HG03064 (cell line): ENCODE results near the gene OPCML.
"Not testable (repeated sequence)": the region's sequence is repeated elsewhere in the genome, so short reads cannot be mapped to it uniquely, and the experiment has no call there.

Experiments
- ATAC-seq: cut with Tn5 transposase; IDR thresholded peaks from one replicate; pipeline ENCODE4 v1.9.1; 2021; ENCODE audit warnings: low read depth; ENCODE audit not compliant: unreplicated experiment

Gene OPCML

DNA sequence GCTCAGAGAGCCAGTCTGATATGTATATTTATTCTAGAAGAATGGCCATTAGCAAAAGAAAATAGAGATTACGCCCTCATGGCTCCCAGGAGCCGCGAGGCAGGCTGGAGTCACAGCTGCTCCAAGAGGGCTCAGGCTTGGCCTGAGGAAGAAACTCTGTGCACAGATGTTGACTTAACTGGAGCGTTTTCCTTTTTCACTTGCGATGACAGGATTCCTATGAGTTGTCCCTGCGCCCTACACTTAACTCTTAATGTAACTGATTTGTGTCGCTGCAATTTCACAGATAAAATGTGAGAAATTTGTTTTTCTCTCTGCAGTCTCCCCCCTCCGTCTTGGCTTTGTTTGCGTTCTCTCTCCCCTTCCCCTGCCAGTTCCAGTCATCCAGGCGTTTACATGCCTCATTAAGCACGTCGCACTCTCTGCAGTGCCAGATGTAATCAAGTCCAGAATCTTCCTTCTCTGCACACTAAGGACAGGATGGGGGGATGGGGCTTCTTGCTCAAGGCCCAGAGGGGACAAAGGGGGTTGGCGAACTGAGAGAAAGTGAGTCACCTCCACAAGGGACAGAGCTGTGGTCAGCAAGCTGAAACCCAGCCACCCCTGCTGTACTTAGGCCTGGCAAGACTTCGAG lies 1101.8 kb downstream of the OPCML start:
- no peak for ATAC-seq

DNA sequence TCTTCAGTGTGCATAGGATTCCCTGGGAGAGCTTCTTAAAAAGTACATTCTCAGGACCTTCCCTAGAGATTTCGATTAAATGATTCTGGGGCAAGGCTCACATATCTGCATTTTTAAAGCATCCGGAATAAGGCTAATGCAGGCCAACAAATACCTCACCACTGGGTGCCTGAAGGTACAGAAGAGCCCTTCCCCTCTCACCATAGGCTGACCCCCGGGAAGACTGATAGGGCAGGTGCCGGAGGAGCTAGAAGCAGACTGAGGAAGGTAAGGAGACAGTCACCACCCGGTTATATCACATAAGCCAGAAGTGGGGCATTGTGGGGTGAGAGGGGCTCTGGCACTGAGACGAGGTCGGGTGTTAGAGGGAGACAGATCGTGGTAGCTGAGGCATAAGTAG lies 1102.6 kb downstream of the OPCML start:
- ATAC-seq, result no peak

DNA sequence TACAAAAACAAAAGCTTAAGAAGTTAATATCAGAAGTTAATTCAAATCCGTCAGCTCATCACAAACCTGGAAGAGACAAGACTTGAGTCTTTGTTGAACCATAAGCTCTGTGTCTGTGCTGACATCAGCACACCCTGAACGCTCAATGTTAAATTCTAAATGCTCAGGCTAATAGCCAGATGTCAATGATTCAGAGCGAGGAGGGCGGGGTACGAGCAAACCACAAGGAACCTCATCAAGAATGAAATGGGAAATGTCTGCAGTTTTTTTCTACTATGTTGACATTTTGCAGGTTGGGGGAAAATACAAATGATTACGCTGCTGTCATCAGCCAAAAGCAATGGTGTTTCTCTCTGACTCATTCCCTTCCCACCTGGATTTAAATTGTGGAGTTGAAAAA lies 1104.7 kb downstream of the OPCML start:
- no peak for ATAC-seq

DNA sequence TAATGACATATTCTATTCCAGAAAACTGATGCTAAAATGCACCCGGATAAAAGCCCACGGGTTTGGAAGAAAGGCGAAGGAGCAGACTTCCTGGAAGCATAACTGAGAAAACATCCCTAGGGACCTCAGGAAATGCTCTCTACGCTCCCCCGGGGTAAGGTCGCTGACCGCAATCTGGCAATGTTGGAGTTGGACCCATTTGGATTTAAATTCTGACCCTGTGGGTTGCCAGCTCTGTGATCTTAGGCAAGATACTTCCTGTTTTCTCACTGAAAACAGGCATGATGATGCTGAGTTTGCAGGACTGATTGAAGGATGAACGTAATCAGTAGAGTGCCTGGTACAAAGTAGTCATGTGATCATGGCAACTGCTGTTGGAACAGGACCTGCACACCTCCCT lies 1107.9 kb downstream of the OPCML start:
- no peak for ATAC-seq

- ATAC-seq, result no peak
Measured at GRCh38 chr11:132423266-132423665, 1109.0 kb downstream of the OPCML start.

DNA sequence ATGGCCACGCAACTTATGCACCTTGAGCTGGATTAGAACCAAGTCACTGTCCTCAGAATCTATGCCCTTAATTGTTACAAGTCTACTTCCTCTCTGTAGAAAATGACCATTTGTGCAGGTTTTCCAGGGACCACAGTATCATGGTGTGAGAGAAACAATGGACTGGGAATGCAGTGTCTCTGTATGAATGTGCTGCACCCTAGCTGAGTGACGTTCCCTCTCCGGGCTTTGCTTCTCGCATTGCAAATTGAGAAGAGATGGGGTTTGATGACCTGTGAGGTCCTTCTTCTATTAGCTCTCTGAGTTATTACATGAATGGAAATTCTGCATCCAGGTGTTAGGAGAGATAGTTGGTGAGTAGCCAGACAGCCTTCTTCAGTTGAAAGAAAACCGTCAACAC lies 1109.6 kb downstream of the OPCML start:
- no peak for ATAC-seq

DNA sequence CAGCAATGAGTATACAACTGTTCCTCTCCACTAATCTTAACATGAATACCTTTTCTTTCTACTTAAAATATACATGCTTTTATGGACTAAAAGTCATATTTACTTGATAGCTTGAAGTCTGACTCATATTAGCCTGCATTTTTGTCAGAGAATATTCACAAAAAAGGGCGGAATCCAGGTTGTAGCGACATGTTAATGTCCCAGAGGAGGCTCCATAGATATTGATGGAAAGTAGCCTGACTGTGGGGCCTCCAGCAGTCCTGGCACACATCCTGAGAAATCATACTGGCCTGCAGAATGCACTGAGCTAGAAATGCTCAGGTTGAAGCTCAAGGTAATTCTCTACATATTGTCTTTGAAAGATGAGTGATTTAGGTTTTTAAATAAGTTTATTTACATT lies 1110.7 kb downstream of the OPCML start:
- no peak for ATAC-seq

GRCh38 chr11:132414451-132414850 lies 1117.8 kb downstream of the OPCML start:
- ATAC-seq, result no peak

- ATAC-seq, result no peak
Measured at GRCh38 chr11:132410383-132410782, 1121.9 kb downstream of the OPCML start.

- ATAC-seq, result no peak
Measured at GRCh38 chr11:132409573-132410355, 1122.5 kb downstream of the OPCML start.

DNA sequence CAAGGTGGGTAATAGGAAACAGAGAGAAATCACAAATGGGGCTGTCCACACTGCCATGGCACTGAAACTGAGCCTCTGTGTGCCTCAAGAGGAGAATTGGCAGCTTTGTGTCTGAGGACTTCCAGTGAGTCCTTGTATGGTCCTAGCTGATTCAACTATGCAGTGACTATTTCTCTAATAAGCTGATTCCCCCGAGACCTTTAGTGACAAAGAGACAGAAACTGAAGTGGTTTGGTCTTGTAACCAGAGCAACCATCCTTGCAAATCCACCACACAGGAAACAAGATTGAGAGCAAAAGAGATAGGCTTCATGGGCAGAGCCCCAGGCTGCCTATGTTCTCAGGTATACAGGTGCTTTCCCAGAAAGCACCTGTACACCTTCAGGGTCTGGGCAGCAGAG lies 1123.4 kb downstream of the OPCML start:
- no peak for ATAC-seq

GRCh38 chr11:132405728-132406127 lies 1126.6 kb downstream of the OPCML start:
- no peak for ATAC-seq

DNA sequence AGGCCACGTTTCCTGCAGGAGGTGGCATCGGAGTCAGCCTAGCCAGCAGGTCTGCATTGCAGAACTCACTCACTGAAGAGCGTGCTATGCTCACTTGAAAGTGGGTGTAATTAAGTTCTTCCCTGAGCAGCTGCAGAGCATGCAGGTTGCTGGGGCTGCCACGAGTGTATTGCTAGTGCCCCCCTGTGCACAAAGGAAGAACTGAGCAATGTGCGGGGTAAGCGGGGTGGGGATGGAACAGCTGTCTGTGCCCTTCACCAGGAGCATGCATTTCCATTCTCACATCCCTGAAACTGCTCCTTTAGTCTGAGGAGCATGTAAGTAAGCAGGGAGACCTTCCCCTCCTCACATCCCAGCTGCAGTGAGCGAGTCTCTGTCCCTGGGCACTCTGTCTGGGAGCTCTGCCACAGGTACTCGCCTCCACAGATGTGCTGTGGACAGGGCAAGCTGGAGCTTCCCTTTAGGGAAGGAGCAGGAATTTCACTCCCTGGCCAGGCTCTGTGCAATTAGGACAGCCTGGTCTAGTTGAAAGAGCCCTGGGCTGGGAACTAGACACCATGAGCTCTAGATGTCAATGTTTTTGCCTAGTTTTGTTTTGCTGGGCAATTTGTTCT lies 1130.1 kb downstream of the OPCML start:
- ATAC-seq, result no peak

DNA sequence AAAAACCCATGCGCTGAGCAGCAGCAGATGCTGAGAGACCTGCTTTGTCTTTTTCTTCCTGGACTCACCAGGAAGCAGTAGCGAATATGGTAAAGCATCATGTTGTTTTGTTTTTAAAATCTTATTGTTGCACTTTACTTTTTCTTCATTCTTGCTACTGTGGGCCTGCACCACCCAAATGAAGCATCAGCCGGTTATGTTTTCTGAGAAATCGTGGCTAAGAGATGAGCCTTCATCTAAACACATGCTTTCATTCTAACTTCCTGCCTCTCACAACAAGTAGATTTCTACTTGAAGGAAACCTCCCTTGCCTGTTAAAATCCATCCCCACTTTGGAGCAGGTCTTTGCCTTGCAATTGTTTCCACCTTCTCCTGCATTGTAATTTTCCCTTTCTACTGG lies 1136.0 kb downstream of the OPCML start:
- ATAC-seq, result no peak

DNA sequence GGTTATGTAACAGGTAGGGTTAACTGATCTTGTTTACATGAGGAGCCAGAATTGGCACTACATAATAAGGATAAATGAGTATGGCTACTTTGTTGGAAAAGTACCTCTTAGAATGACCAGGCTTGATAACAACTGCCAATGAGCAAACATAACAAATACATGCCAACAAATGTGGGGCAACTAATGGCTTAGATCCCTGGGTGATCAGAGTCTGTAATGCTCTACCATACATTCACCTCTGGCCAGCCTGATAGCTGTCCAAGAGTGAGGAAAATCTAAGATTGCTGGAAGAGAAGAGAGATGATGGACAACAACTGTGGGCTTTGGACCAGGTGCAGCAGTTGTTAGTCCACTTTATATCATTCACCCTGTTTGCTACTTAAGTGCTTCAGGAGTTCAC lies 1136.9 kb downstream of the OPCML start:
- ATAC-seq, result no peak

DNA sequence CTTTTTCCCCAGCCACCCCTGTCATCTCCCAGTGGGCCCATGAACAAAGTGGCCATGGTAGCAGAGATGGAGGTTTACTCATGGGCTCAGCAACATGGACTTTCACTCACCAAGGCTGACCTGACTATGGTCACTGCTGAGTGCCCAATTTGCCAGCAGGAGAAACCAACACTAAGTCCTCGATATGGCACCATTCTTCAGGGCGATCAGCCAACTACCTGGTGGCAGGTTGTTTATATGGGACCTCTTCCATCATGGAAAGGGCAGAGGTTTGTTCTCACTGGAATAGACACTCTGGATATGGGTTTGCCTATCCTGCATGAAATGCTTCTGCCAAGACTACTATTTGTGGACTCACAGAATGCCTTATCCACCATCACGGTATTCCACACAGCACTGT lies 1152.8 kb downstream of the OPCML start:
- no peak for ATAC-seq

GRCh38 chr11:132373405-132374143 lies 1158.7 kb downstream of the OPCML start:
- no peak for ATAC-seq

DNA sequence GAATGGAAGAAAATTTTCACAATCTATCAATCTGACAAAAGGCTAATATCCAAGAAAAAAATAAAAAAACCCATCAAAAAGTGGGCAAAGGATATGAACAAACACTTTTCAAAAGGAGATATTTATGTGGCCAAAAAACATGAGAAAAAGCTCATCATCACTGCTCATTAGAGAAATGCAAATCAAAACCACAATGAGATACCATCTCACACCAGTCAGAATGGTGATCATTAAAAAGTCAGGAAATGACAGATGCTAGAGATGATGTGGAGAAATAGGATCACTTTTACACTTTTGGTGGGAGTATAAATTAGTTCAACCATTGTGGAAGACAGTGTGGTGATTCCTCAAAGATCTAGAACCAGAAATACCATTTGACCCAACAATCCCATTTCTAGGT lies 1162.2 kb downstream of the OPCML start:
- ATAC-seq, result not testable (repeated sequence)

- no peak for ATAC-seq
Measured at GRCh38 chr11:132367293-132367692, 1165.0 kb downstream of the OPCML start.

- ATAC-seq, result no peak
Measured at GRCh38 chr11:132365650-132366049, 1166.7 kb downstream of the OPCML start.
